HEK293T (cell line): Measurements from ENCODE around the gene BMPR2.

Experiments used
- ARNT ChIP-seq: fragments of 450-650 bp; IDR thresholded peaks from 2 replicates; pipeline ENCODE4 v1.6.1; 2017; ENCODE audit warnings: mild to moderate bottlenecking
- CTBP1 ChIP-seq: fragments of 450-650 bp; IDR thresholded peaks from 2 replicates; pipeline ENCODE4 v1.6.1; 2016; ENCODE audit warnings: borderline replicate concordance
- ELF4 ChIP-seq: fragments of 450-650 bp; IDR thresholded peaks from 2 replicates; pipeline ENCODE4 v1.6.1; 2017; ENCODE audit warnings: antibody characterized with exemption
- FOXK2 ChIP-seq: fragments of 450-650 bp; IDR thresholded peaks from 2 replicates; pipeline ENCODE4 v1.6.1; 2016; ENCODE audit warnings: mild to moderate bottlenecking
- FOXM1 ChIP-seq: fragments of 450-650 bp; IDR thresholded peaks from 2 replicates; pipeline ENCODE4 v1.6.1; 2017; ENCODE audit warnings: mild to moderate bottlenecking, borderline replicate concordance
- HDGF ChIP-seq: fragments of 450-650 bp; IDR thresholded peaks from 2 replicates; pipeline ENCODE4 v1.6.1; 2017; ENCODE audit warnings: antibody characterized with exemption, borderline replicate concordance
- LEF1 ChIP-seq: fragments of 450-650 bp; IDR thresholded peaks from 2 replicates; pipeline ENCODE4 v1.6.1; 2017; ENCODE audit warnings: mild to moderate bottlenecking, borderline replicate concordance
- NFRKB ChIP-seq: fragments of 450-650 bp; IDR thresholded peaks from 2 replicates; pipeline ENCODE4 v1.6.1; 2016; ENCODE audit warnings: mild to moderate bottlenecking, moderate library complexity
- PKNOX1 ChIP-seq: fragments of 450-650 bp; IDR thresholded peaks from 2 replicates; pipeline ENCODE4 v1.6.1; 2016
- SP1 ChIP-seq: fragments of 450-650 bp; IDR thresholded peaks from 2 replicates; pipeline ENCODE4 v1.6.1; 2017
- SUZ12 ChIP-seq: fragments of 450-650 bp; IDR thresholded peaks from 2 replicates; pipeline ENCODE4 v1.6.1; 2016; ENCODE audit warnings: mild to moderate bottlenecking
- TARDBP ChIP-seq: fragments of 450-650 bp; IDR thresholded peaks from 2 replicates; pipeline ENCODE4 v1.6.1; 2016
- ZNF384 ChIP-seq: fragments of 450-650 bp; IDR thresholded peaks from 2 replicates; pipeline ENCODE4 v1.6.1; 2016

- no peak for TF ChIP-seq HDGF
- no peak for TF ChIP-seq FOXK2
- no peak for TF ChIP-seq ELF4
- no peak for TF ChIP-seq ARNT
- TF ChIP-seq FOXM1 = no peak
- no peak for TF ChIP-seq TARDBP
- TF ChIP-seq CTBP1 = no peak
- no peak for TF ChIP-seq LEF1
- TF ChIP-seq PKNOX1 = no peak
- TF ChIP-seq ZNF384 = no peak
- no peak for TF ChIP-seq SUZ12
- no peak for TF ChIP-seq SP1
- no peak for TF ChIP-seq NFRKB
Observed at GRCh38 chr2:202608142-202608852, 232.2 kb downstream of the BMPR2 start.
